Camera-type eye (tissue), 1 donor: ENCODE results near the gene COL7A1. TPM values are rescaled to one million over a fixed set of nuclear protein-coding genes. Genes with fewer than 3 reads are reported as not detected.

Experiments
- total RNA-seq: library from RNA; depleted of rRNA; stranded (reverse); fragments of >200 nt; gene quantifications from one replicate; pipeline ENCODE4 v1.2.3, GENCODE V29; 2014

COL7A1 gene
- 21.8 TPM for total RNA-seq

GRCh38 chr3:48595075-48595525 is at the start of gene COL7A1:
Gene COL7A1, minus strand, starts transcription at chr3:48595329. Its CDS starts 170 bp downstream, at chr3:48595159.

GRCh38 chr3:48635222-48636021 is 40.3 kb upstream of the COL7A1 start, which contains the start of gene SLC26A6:
Gene SLC26A6, minus strand, starts transcription at chr3:48635461. Its CDS starts 68 bp downstream, at chr3:48635393.

GRCh38 chr3:48621461-48621869 is 26.3 kb upstream of the COL7A1 start, which contains the start of gene TMEM89:
Gene TMEM89, minus strand, starts transcription at chr3:48621769. Its CDS starts 13 bp downstream, at chr3:48621756.

GRCh38 chr3:48609088-48610005 is 14.2 kb upstream of the COL7A1 start, which contains the start of gene UQCRC1:
Gene UQCRC1, minus strand, starts transcription at chr3:48609646. Its CDS starts 26 bp downstream, at chr3:48609620.

GRCh38 chr3:48563382-48563918 is 31.7 kb downstream of the COL7A1 start, which contains the start of gene UCN2:
Gene UCN2, minus strand, starts transcription at chr3:48563781. Its CDS starts 657 bp downstream, at chr3:48563124.

GRCh38 chr3:48556796-48557626 is 38.1 kb downstream of the COL7A1 start, which contains the start of gene PFKFB4:
Gene PFKFB4, minus strand, starts transcription at chr3:48556803. Its CDS starts 26 bp downstream, at chr3:48556777.

Other genes starting within 250 kb of the COL7A1 start
- not detected for gene FBXW12, start 223.1 kb downstream of the COL7A1 start, total RNA-seq
- 92.6 TPM for gene PLXNB1, start 165.2 kb downstream of the COL7A1 start, total RNA-seq
- 10.4 TPM for gene CCDC51, start 155.2 kb downstream of the COL7A1 start, total RNA-seq
- gene TMA7, start 155.1 kb downstream of the COL7A1 start, total RNA-seq: 194 TPM
- gene ATRIP, start 148.6 kb downstream of the COL7A1 start, total RNA-seq: 8.9 TPM
- 56.9 TPM for gene SHISA5, start 91.2 kb downstream of the COL7A1 start, total RNA-seq
- 9.6 TPM for gene PFKFB4, start 38.5 kb downstream of the COL7A1 start, total RNA-seq
- gene UCN2, start 31.5 kb downstream of the COL7A1 start, total RNA-seq: 0.33 TPM
- 184 TPM for gene UQCRC1, start 14.3 kb upstream of the COL7A1 start, total RNA-seq
- gene TMEM89, start 26.4 kb upstream of the COL7A1 start, total RNA-seq: not detected
- 13.1 TPM for gene SLC26A6, start 40.1 kb upstream of the COL7A1 start, total RNA-seq
- gene CELSR3, start 67.6 kb upstream of the COL7A1 start, total RNA-seq: 26.3 TPM
- 17.0 TPM for gene NCKIPSD, start 90.6 kb upstream of the COL7A1 start, total RNA-seq
- 111 TPM for gene IP6K2, start 121.9 kb upstream of the COL7A1 start, total RNA-seq